GM12878 (cell line): ENCODE results near the gene EPB41L2. TPM values are rescaled to one million over a fixed set of nuclear protein-coding genes. Genes with fewer than 3 reads are reported as not detected.

Experiments used
- ATAC-seq: fragments of 200-7000 bp; cut with Tn5 transposase; 3 replicates; pipeline ENCODE4 v1.9.1; 2020; ENCODE audit warnings: mild to moderate bottlenecking, moderate library complexity
- BruUV-seq: library from RNA; stranded (reverse); fragments of 400-500 nt; replicated peaks from 2 replicates; lab custom pipeline; 2021; lab: Mats Ljungman, UMichigan
- CTCF ChIA-PET: fragments of 300-600 bp; sonication (Branson Sonifier 250); formaldehyde crosslinking; extraction: SDS; loops from one replicate; lab custom pipeline; 2021; ENCODE audit warnings: inconsistent platforms; lab: Yijun Ruan, JAX
- POLR2A ChIA-PET: fragments of 350-600 bp; formaldehyde crosslinking; extraction: SDS; loops from one replicate; lab custom pipeline; 2021; ENCODE audit warnings: inconsistent platforms; lab: Charles Lee
- RAD21 ChIA-PET: fragments of 300-600 bp; sonication (Branson Sonifier 250); formaldehyde crosslinking; loops from one replicate; lab custom pipeline; 2023; ENCODE audit warnings: antibody characterized with exemption; ENCODE audit not compliant: unreplicated experiment; lab: Charles Lee
- SMC1A ChIA-PET: fragments of 300-600 bp; sonication (Branson Sonifier 250); formaldehyde crosslinking; loops from one replicate; lab custom pipeline; 2023; ENCODE audit not compliant: unreplicated experiment, uncharacterized antibody; lab: Charles Lee
- DNase-seq: peaks from one replicate; pipeline ENCODE4 v3.0.0-alpha.2; 2011; ENCODE audit warnings: low read depth, low spot score
- FAIRE-seq: peaks from 3 replicates; lab custom pipeline; 2011; peaks lifted over from hg19 to GRCh38; lab: Jason Lieb, UNC
- H2AFZ ChIP-seq: 2 replicates; pipeline ENCODE4 v1.6.0; 2011; ENCODE audit warnings: low read depth, low read length, control low read depth; ENCODE audit not compliant: control insufficient read depth
- H3K27ac ChIP-seq: 2 replicates; pipeline ENCODE4 v1.5.1; 2011; ENCODE audit warnings: control low read depth; ENCODE audit not compliant: control insufficient read depth, insufficient read depth
- H3K27me3 ChIP-seq, 2 experiments: replicated peaks in 1 of 2; 2 replicates each; pipeline versions ENCODE4 v1.6.0 to v1.6.1; 2011; ENCODE audit warnings: low read length in 1 of 2; ENCODE audit not compliant: control insufficient read depth in 2 of 2, insufficient read depth in 2 of 2
- H3K36me3 ChIP-seq, 2 experiments: 2 replicates each; pipeline ENCODE4 v1.5.1; 2011; ENCODE audit warnings: low read length in 1 of 2; ENCODE audit not compliant: control insufficient read depth in 2 of 2, insufficient read depth in 2 of 2
- H3K4me1 ChIP-seq: 2 replicates; pipeline ENCODE4 v1.6.1; 2011; ENCODE audit warnings: mild to moderate bottlenecking, low read length, moderate library complexity, mixed read lengths; ENCODE audit not compliant: control insufficient read depth, insufficient read depth
- H3K4me2 ChIP-seq: 2 replicates; pipeline ENCODE4 v1.6.0; 2011; ENCODE audit warnings: control low read depth; ENCODE audit not compliant: control insufficient read depth, insufficient read depth
- H3K4me3 ChIP-seq: fragments of 200-600 bp; sonication (generic); 2 replicates; pipeline ENCODE4 v1.5.1; 2016
- H3K79me2 ChIP-seq: 2 replicates; pipeline ENCODE4 v1.6.0; 2011; ENCODE audit warnings: low read length; ENCODE audit not compliant: control insufficient read depth, insufficient read depth
- H3K9ac ChIP-seq: 2 replicates; pipeline ENCODE4 v1.8.0; 2011; ENCODE audit warnings: low read length, control low read depth, mixed read lengths; ENCODE audit not compliant: control insufficient read depth, insufficient read depth
- H3K9me3 ChIP-seq: replicated peaks from 3 replicates; pipeline ENCODE4 v1.5.1; 2011; ENCODE audit warnings: mild to moderate bottlenecking, low read length; ENCODE audit not compliant: control insufficient read depth, insufficient read depth
- H4K20me1 ChIP-seq: 2 replicates; pipeline ENCODE4 v1.6.0; 2011; ENCODE audit not compliant: control insufficient read depth, insufficient read depth
- CBX5 ChIP-seq: sonication (generic); IDR thresholded peaks from 2 replicates; pipeline ENCODE4 v1.6.1; 2016; ENCODE audit warnings: low read depth, moderate library complexity, mild to moderate bottlenecking, inconsistent platforms
- CHD1 ChIP-seq: IDR thresholded peaks from 2 replicates; pipeline ENCODE4 v1.6.1; 2012; ENCODE audit warnings: low read depth, low read length, improper control_type of control experiment
- CREB1 ChIP-seq: IDR thresholded peaks from 2 replicates; pipeline ENCODE4 v1.6.1; 2012; ENCODE audit warnings: low read depth, mild to moderate bottlenecking, inconsistent platforms
- EGR1 ChIP-seq, 2 experiments: IDR thresholded peaks; 1 replicate in 1 of 2; 2 replicates in 1 of 2; pipeline ENCODE4 v1.6.1; 2011 to 2012; ENCODE audit warnings: low read depth in 2 of 2, low read length in 2 of 2, borderline replicate concordance in 1 of 2, mild to moderate bottlenecking in 1 of 2, moderate library complexity in 1 of 2
- ESRRA ChIP-seq: IDR thresholded peaks from 2 replicates; pipeline ENCODE4 v1.6.1; 2012; ENCODE audit warnings: mild to moderate bottlenecking, low read length, improper control_type of control experiment
- FOXM1 ChIP-seq: IDR thresholded peaks from 2 replicates; pipeline ENCODE4 v1.6.1; 2012; ENCODE audit warnings: low read depth, mild to moderate bottlenecking, inconsistent platforms, low read length, moderate library complexity
- IKZF1 ChIP-seq: fragments of 450-650 bp; conservative IDR thresholded peaks from 2 replicates; pipeline ENCODE4 v1.6.1; 2017; ENCODE audit warnings: antibody characterized with exemption, mild to moderate bottlenecking
- NR2C1 ChIP-seq: fragments of 450-650 bp; IDR thresholded peaks from 2 replicates; pipeline ENCODE4 v1.6.1; 2017; ENCODE audit warnings: antibody characterized with exemption, mild to moderate bottlenecking, moderate library complexity
- NRF1 ChIP-seq: conservative IDR thresholded peaks from 2 replicates; pipeline ENCODE4 v1.6.1; 2011; ENCODE audit warnings: mild to moderate bottlenecking, low read depth, low read length, improper control_type of control experiment
- POLR2A ChIP-seq: IDR thresholded peaks from 2 replicates; pipeline ENCODE4 v1.6.1; 2011; ENCODE audit warnings: low read depth, mild to moderate bottlenecking, low read length
- SKIL ChIP-seq: fragments of 450-650 bp; IDR thresholded peaks from 2 replicates; pipeline ENCODE4 v1.6.1; 2017; ENCODE audit warnings: mild to moderate bottlenecking, low read depth, inconsistent platforms; ENCODE audit not compliant: poor library complexity, severe bottlenecking
- SRF ChIP-seq, 2 experiments: IDR thresholded peaks; 2 replicates each; pipeline ENCODE4 v1.6.1; 2011; ENCODE audit warnings: low read depth in 2 of 2, low read length in 2 of 2, mild to moderate bottlenecking in 1 of 2, moderate library complexity in 1 of 2
- ZNF217 ChIP-seq: fragments of 450-650 bp; IDR thresholded peaks from 2 replicates; pipeline ENCODE4 v1.6.1; 2017; ENCODE audit warnings: antibody characterized with exemption, mild to moderate bottlenecking
- WGBS: methylation state at CpG from one replicate; pipeline ENCODE4 v1.1.6; 2016; ENCODE audit warnings: low lambda C conversion rate; ENCODE audit not compliant: insufficient replicate concordance, insufficient coverage; ENCODE audit errors: missing lambda C conversion rate; 5-methylcytosine and 5-hydroxymethylcytosine counted together
- in situ Hi-C: fragments of 300-500 bp; cut with MboI; formaldehyde crosslinking; loops from 9 replicates; pipeline ENCODE4 v1.14.3; 2018; ENCODE audit warnings: mixed read lengths
- intact Hi-C: fragments of 100-400 bp; cut with micrococcal nuclease; formaldehyde crosslinking; loops from one replicate; pipeline ENCODE4 v1.14.2; 2022; ENCODE audit not compliant: unreplicated experiment
- polyA plus RNA-seq, 11 experiments: library from polyadenylated mRNA; depleted of rRNA in 4 of 11; unstranded in 6 of 11; stranded (reverse) in 5 of 11; fragments of >200 nt; fragmentation: Nextera tagmentation in 4 of 11; fragmentation: Illumina TruSeq in 1 of 11; extraction: Ambion mirVana in 4 of 11; extraction: Trizol in 1 of 11; gene quantifications; 1 replicate in 1 of 11; 2 replicates in 10 of 11; pipeline versions ENCODE4 v1.2.1 to v1.2.3, GENCODE V29; 2011 to 2016; ENCODE audit warnings: inconsistent platforms in 2 of 11, missing spikeins in 2 of 11, low read depth in 1 of 11
- total RNA-seq, 4 experiments: library from RNA; depleted of rRNA in 3 of 4; stranded (reverse); fragments of >200 nt in 3 of 4; fragmentation: Illumina TruSeq in 1 of 4; extraction: Trizol in 1 of 4; gene quantifications; 2 replicates each; pipeline versions ENCODE4 v1.2.1 to v1.2.3, GENCODE V29; 2013 to 2021

The EPB41L2 gene
- total and polyA plus RNA-seq, 10 of the 15 experiments (the other 5 are each of a cell fraction or from before 2014, with no cell fraction given): 7.4 to 41.6 (median 19.0) TPM

DNA sequence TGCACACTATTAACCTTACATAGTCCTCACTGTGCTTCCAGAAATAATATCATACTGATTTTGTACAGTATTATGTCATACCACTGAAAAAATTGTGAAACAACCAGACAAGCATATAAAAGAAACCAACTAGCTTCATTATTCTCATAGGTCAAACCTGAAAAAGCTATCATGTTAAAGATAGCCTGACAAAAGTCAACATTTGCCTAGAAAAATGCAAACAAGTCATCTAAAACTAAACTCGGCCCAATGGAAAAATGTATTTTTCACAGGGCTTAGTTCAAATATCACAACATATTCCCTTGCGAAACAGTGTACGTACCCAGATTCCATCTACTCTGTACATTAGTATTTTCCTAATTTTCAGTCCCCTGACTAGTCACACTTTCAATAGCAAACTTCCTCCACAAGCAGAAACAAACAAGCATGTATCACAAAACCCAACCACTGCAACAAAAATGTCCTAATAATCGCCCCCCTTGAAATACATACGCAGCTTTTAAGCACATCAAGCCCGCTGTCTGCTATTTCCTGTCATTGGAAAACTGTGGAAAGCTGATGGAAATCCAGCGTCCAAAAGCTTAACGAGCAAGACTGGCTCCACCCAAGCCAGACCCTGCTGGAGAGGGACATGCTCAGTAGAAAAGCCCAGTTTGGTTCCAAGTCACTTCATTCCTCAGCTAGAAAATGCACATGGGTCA, 93.1 kb downstream of the EPB41L2 start:
- Histone ChIP-seq H3K9me3 (no peaks in the 10 kb centered on the region), H4K20me1 (no peaks in the 10 kb centered on the region), H3K27me3 (no peaks in the 10 kb centered on the region), H3K4me2 (no peak overlapping the region), H3K4me1 (peaks cover 2% of the 10 kb centered on the region), H3K79me2 (peaks cover 3% of the 10 kb centered on the region), H3K27ac (no peak overlapping the region), H3K4me3 (no peak overlapping the region), H3K36me3 (no peaks in the 10 kb centered on the region), H3K9ac (no peak overlapping the region)
- ChIA-PET CTCF (interaction anchor here (0.8 kb wide), 1 partner anchor 746 kb away, joined by 3 read pairs; no protein-coding TSS in a partner anchor), SMC1A (interaction anchor here (1.2 kb wide), 2 partner anchors 9 to 90 kb away, joined by 3 read pairs; no protein-coding TSS in a partner anchor), RAD21 (no interaction called here), POLR2A (no interaction called here)
- intact Hi-C loops: no loop called here
- no TSS peak for BruUV-seq
- no peak for ATAC-seq
- no peak for FAIRE-seq
- no peak for DNase-seq
- whole genome bisulfite sequencing: 84% methylated on average over 8 of the region's 8 CpGs
- in situ Hi-C loops: no loop called here
- TF ChIP-seq FOXM1 (no peak), CBX5 (no peak), NR2C1 (no peak)
- TF ChIP-seq, all 136 proteins: peak for 0
- H2AFZ ChIP-seq: no peak overlapping the region

DNA sequence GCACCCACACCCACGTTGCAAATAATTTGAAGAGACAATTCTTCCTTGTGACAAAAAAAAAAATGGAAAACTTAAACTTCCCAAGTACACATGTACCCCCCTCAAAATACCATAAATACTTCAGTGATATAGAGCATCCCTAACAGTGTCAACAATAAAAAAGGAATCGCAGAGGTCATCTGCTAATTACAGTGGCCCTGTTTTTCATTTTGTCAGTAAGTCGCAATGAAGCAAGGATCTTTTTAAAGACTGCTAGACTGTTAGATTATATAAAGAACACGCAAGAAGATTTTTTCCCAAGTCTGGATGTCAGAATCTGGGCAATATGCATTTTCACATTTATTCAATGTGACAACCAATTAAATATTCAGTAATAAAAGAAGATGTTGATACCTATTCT, 93.9 kb downstream of the EPB41L2 start:
- Histone ChIP-seq H3K9ac (no peak overlapping the region), H3K27ac (no peak overlapping the region), H4K20me1 (no peaks in the 10 kb centered on the region), H3K27me3 (no peaks in the 10 kb centered on the region), H3K4me1 (peaks cover 3% of the 10 kb centered on the region), H3K79me2 (peaks cover 5% of the 10 kb centered on the region), H3K4me3 (no peak overlapping the region), H2AFZ (no peak overlapping the region), H3K9me3 (no peaks in the 10 kb centered on the region), H3K4me2 (no peak overlapping the region), H3K36me3 (no peaks in the 10 kb centered on the region)
- in situ Hi-C loops (no loop called here), intact Hi-C loops (no loop called here)
- TF ChIP-seq ESRRA: no peak
- TF ChIP-seq SRF (IDR thresholded peaks at IDR 0.05; ENCODE audit: low read depth in 2 of 2, low read length in 2 of 2): no peak
- no peak for TF ChIP-seq ZNF217
- no peak for TF ChIP-seq POLR2A
- TF ChIP-seq IKZF1: no peak
- TF ChIP-seq CHD1: no peak
- no peak for TF ChIP-seq SKIL
- no peak for TF ChIP-seq CREB1
- no peak for TF ChIP-seq EGR1 (IDR thresholded peaks at IDR 0.05; ENCODE audit: borderline replicate concordance in 1 of 2, low read depth in 2 of 2, low read length in 2 of 2)
- no peak for TF ChIP-seq NRF1
- TF ChIP-seq NR2C1: no peak
- ATAC-seq: no peak
- CTCF ChIA-PET: no interaction called here
- RAD21 ChIA-PET: no interaction called here
- BruUV-seq: no TSS peak
- POLR2A ChIA-PET: no interaction called here
- WGBS: 72% methylated on average over 4 of the region's 4 CpGs
- FAIRE-seq: no peak
- SMC1A ChIA-PET: interaction anchor here (1.2 kb wide), 1 partner anchor 91 kb away, joined by 3 read pairs; no protein-coding TSS in a partner anchor
- DNase-seq: no peak
